H9 (cell line): ENCODE data around the gene CHST14. TPM values are rescaled to one million over a fixed set of nuclear protein-coding genes. Genes with fewer than 3 reads are reported as not detected.

Source experiments
- DNase-seq: peaks from one replicate; pipeline ENCODE4 v3.0.0-alpha.2; 2017
- H2AFZ ChIP-seq: one replicate; pipeline ENCODE4 v1.6.1; 2013; ENCODE audit warnings: mild to moderate bottlenecking, low read length, control low read depth, moderate library complexity
- H2AK5ac ChIP-seq: 2 replicates; pipeline ENCODE4 v1.6.1; 2013; ENCODE audit warnings: low read length, control low read depth, mixed read lengths; ENCODE audit not compliant: insufficient read length
- H2BK120ac ChIP-seq: one replicate; pipeline ENCODE4 v1.6.1; 2013; ENCODE audit warnings: low read depth, mild to moderate bottlenecking, low read length, control low read depth, inconsistent platforms; ENCODE audit not compliant: poor library complexity, severe bottlenecking
- H2BK12ac ChIP-seq: 2 replicates; pipeline ENCODE4 v1.6.1; 2013; ENCODE audit warnings: low read length, control low read depth, mixed read lengths, low read depth; ENCODE audit not compliant: insufficient read length
- H2BK15ac ChIP-seq: 2 replicates; pipeline ENCODE4 v1.6.1; 2013; ENCODE audit warnings: low read depth, low read length, control low read depth
- H2BK20ac ChIP-seq: one replicate; pipeline ENCODE4 v1.6.1; 2013; ENCODE audit warnings: low read depth, mild to moderate bottlenecking, low read length, control low read depth, inconsistent platforms; ENCODE audit not compliant: poor library complexity, severe bottlenecking
- H2BK5ac ChIP-seq: 2 replicates; pipeline ENCODE4 v1.6.1; 2013; ENCODE audit warnings: low read length, control low read depth, mixed read lengths; ENCODE audit not compliant: insufficient read length
- H3K14ac ChIP-seq: 2 replicates; pipeline ENCODE4 v1.6.1; 2013; ENCODE audit warnings: low read length, control low read depth; ENCODE audit not compliant: insufficient read depth
- H3K18ac ChIP-seq: 2 replicates; pipeline ENCODE4 v1.6.1; 2013; ENCODE audit warnings: low read depth, mild to moderate bottlenecking, mixed read lengths, low read length, control low read depth; ENCODE audit not compliant: insufficient read length
- H3K23ac ChIP-seq: 2 replicates; pipeline ENCODE4 v1.6.1; 2013; ENCODE audit warnings: low read length, control low read depth, mixed read lengths, low read depth; ENCODE audit not compliant: insufficient read length
- H3K23me2 ChIP-seq: 2 replicates; pipeline ENCODE4 v1.6.1; 2013; ENCODE audit warnings: low read depth, mild to moderate bottlenecking, mixed read lengths, low read length, control low read depth; ENCODE audit not compliant: insufficient read length, poor library complexity, severe bottlenecking
- H3K27ac ChIP-seq: 2 replicates; pipeline ENCODE4 v1.5.1; 2013; ENCODE audit warnings: low read length, control low read depth, mixed read lengths, low read depth; ENCODE audit not compliant: insufficient read length
- H3K27me3 ChIP-seq: 2 replicates; pipeline ENCODE4 v1.6.1; 2013; ENCODE audit warnings: low read length, control low read depth, inconsistent platforms; ENCODE audit not compliant: insufficient read depth
- H3K4ac ChIP-seq: 2 replicates; pipeline ENCODE4 v1.6.1; 2013; ENCODE audit warnings: low read depth, mild to moderate bottlenecking, control low read depth, inconsistent platforms, low read length, moderate library complexity
- H3K4me1 ChIP-seq: 2 replicates; pipeline ENCODE4 v1.6.1; 2013; ENCODE audit warnings: low read length, control low read depth, inconsistent platforms; ENCODE audit not compliant: insufficient read depth
- H3K4me2 ChIP-seq: 2 replicates; pipeline ENCODE4 v1.6.1; 2013; ENCODE audit warnings: low read length, control low read depth, mixed read lengths; ENCODE audit not compliant: insufficient read length, insufficient read depth
- H3K56ac ChIP-seq: 2 replicates; pipeline ENCODE4 v1.6.1; 2013; ENCODE audit warnings: low read depth, mild to moderate bottlenecking, mixed read lengths, low read length, control low read depth; ENCODE audit not compliant: insufficient read length
- H3K79me1 ChIP-seq: 2 replicates; pipeline ENCODE4 v1.6.1; 2013; ENCODE audit warnings: low read depth, mild to moderate bottlenecking, moderate library complexity, low read length, control low read depth, inconsistent platforms; ENCODE audit not compliant: insufficient read depth, poor library complexity, severe bottlenecking
- H3K79me2 ChIP-seq: 2 replicates; pipeline ENCODE4 v1.6.1; 2013; ENCODE audit warnings: low read length, control low read depth, inconsistent platforms; ENCODE audit not compliant: insufficient read depth
- H3K9ac ChIP-seq: 2 replicates; pipeline ENCODE4 v1.6.1; 2013; ENCODE audit warnings: low read length, control low read depth, mixed read lengths; ENCODE audit not compliant: insufficient read length; ENCODE audit errors: extremely low read depth
- H3K9me3 ChIP-seq: one replicate; pipeline ENCODE4 v1.6.1; 2013; ENCODE audit warnings: low read depth, low read length, inconsistent platforms; ENCODE audit not compliant: control insufficient read depth
- H3T11ph ChIP-seq: one replicate; pipeline ENCODE4 v1.6.1; 2013; ENCODE audit warnings: mild to moderate bottlenecking, low read length, control low read depth, inconsistent platforms
- H4K20me1 ChIP-seq: one replicate; pipeline ENCODE4 v1.6.1; 2013; ENCODE audit not compliant: control insufficient read depth, insufficient read length, insufficient read depth
- H4K5ac ChIP-seq: 2 replicates; pipeline ENCODE4 v1.6.1; 2013; ENCODE audit warnings: low read depth, mild to moderate bottlenecking, mixed read lengths, low read length, control low read depth; ENCODE audit not compliant: insufficient read length
- H4K8ac ChIP-seq: replicated peaks from 2 replicates; pipeline ENCODE4 v1.6.1; 2013; ENCODE audit warnings: low read length, control low read depth, mixed read lengths, low read depth; ENCODE audit not compliant: insufficient read length
- H4K91ac ChIP-seq: 2 replicates; pipeline ENCODE4 v1.6.1; 2013; ENCODE audit warnings: low read depth, mild to moderate bottlenecking, moderate library complexity, mixed read lengths, low read length, control low read depth; ENCODE audit not compliant: insufficient read length
- H3K27ac Mint-ChIP-seq, 3 experiments: 2 replicates in 2 of 3; 3 replicates in 1 of 3; pipeline ENCODE4 v1.8.0; 2020 to 2021; ENCODE audit warnings: mixed read lengths in 3 of 3, mild to moderate bottlenecking in 1 of 3, moderate library complexity in 1 of 3
- H3K27me3 Mint-ChIP-seq: 2 replicates; pipeline ENCODE4 v1.8.0; 2021; ENCODE audit warnings: low read depth, mild to moderate bottlenecking, moderate library complexity, mixed read lengths
- H3K36me3 Mint-ChIP-seq, 3 experiments: 2 replicates in 2 of 3; 3 replicates in 1 of 3; pipeline ENCODE4 v1.8.0; 2020 to 2021; ENCODE audit warnings: low read depth in 3 of 3, mixed read lengths in 3 of 3; ENCODE audit not compliant: insufficient read depth in 1 of 3
- H3K4me1 Mint-ChIP-seq, 2 experiments: 2 replicates each; pipeline ENCODE4 v1.8.0; 2020; ENCODE audit warnings: mixed read lengths in 2 of 2
- H3K4me3 Mint-ChIP-seq, 2 experiments: 2 replicates in 1 of 2; 3 replicates in 1 of 2; pipeline ENCODE4 v1.8.0; 2020 to 2021; ENCODE audit warnings: mild to moderate bottlenecking in 2 of 2, mixed read lengths in 2 of 2, moderate library complexity in 1 of 2
- H3K9me3 Mint-ChIP-seq, 2 experiments: 2 replicates in 1 of 2; 3 replicates in 1 of 2; pipeline ENCODE4 v1.8.0; 2020; ENCODE audit warnings: mild to moderate bottlenecking in 2 of 2, mixed read lengths in 2 of 2, moderate library complexity in 1 of 2
- CTCF ChIP-seq: fragments of 200-600 bp; sonication (generic); conservative IDR thresholded peaks from 3 replicates; pipeline ENCODE4 v1.8.0; 2021; ENCODE audit warnings: antibody characterized with exemption, mild to moderate bottlenecking
- WGBS: extraction: QIAGEN DNeasy Blood & Tissue Kit; methylation state at CpG from one replicate; pipeline ENCODE4 v1.1.7; 2013; ENCODE audit warnings: missing lambda C conversion rate, low lambda C conversion rate, mixed read lengths; ENCODE audit not compliant: insufficient read length; ENCODE audit errors: extremely low coverage; 5-methylcytosine and 5-hydroxymethylcytosine counted together
- total RNA-seq: library from RNA; stranded (reverse); gene quantifications from 2 replicates; pipeline ENCODE4 v1.2.1, GENCODE V29; 2021

Gene CHST14
- total RNA-seq, 1 experiment from 2014 or later = 25.7 TPM

GRCh38 chr15:40483919-40484318 is 13.1 kb downstream of the CHST14 start:
- H2AK5ac ChIP-seq = no peak overlapping the region
- no peak overlapping the region for H2BK120ac ChIP-seq
- H3K79me1 ChIP-seq = no peaks in the 10 kb centered on the region
- H3K9me3 Mint-ChIP-seq = no peaks in the 10 kb centered on the region
- no peaks in the 10 kb centered on the region for H4K20me1 ChIP-seq
- H3K9ac ChIP-seq = no peak overlapping the region
- H3K79me2 ChIP-seq = no peaks in the 10 kb centered on the region
- no peak overlapping the region for H2BK20ac ChIP-seq
- H2AFZ ChIP-seq = no peak overlapping the region
- no peak overlapping the region for H2BK12ac ChIP-seq
- H3K27me3 Mint-ChIP-seq = peaks cover 2% of the 10 kb centered on the region
- H2BK5ac ChIP-seq = no peak overlapping the region
- H3K23ac ChIP-seq = no peak overlapping the region
- no CpG with 5 or more reads among the region's 2 CpGs for WGBS
- no peaks in the 10 kb centered on the region for H3K9me3 ChIP-seq
- no peak overlapping the region for H3K56ac ChIP-seq
- no peak overlapping the region for H4K91ac ChIP-seq
- no peak overlapping the region for H3K27ac Mint-ChIP-seq
- no peak overlapping the region for H3T11ph ChIP-seq
- no peaks in the 10 kb centered on the region for H3K23me2 ChIP-seq
- H3K36me3 Mint-ChIP-seq = no peaks in the 10 kb centered on the region; a peak in 1 of 7 replicates
- H3K18ac ChIP-seq = no peak overlapping the region
- no peak overlapping the region for H4K8ac ChIP-seq
- H3K27me3 ChIP-seq = no peaks in the 10 kb centered on the region
- H3K4me3 Mint-ChIP-seq = no peak overlapping the region
- H3K4me1 Mint-ChIP-seq = peaks cover 0 to 2% of the 10 kb centered on the region in 2 experiments; a peak in 3 of 4 replicates
- no peaks in the 10 kb centered on the region for H3K4me1 ChIP-seq
- TF ChIP-seq CTCF = no peak
- no peak overlapping the region for H4K5ac ChIP-seq
- H2BK15ac ChIP-seq = no peak overlapping the region
- H3K27ac ChIP-seq = no peak overlapping the region
- H3K14ac ChIP-seq = no peak overlapping the region
- H3K4ac ChIP-seq = no peak overlapping the region
- DNase-seq = no peak
- H3K4me2 ChIP-seq = no peak overlapping the region
